Measurements from ENCODE around the gene NCKAP1. TPM values are rescaled to one million over a fixed set of nuclear protein-coding genes. Genes with fewer than 3 reads are reported as not detected.

Gene NCKAP1
- total RNA-seq, 1 experiment from 2014 or later, result 112 TPM

GRCh38 chr2:182914852-182915251 is 123.4 kb downstream of the NCKAP1 start:
- H3K23me2 ChIP-seq (ENCODE audit: insufficient read length, low read depth, low read length, poor library complexity, severe bottlenecking), result no peaks in the 10 kb centered on the region
- no peak overlapping the region for H3K18ac ChIP-seq (ENCODE audit: insufficient read length, low read depth, low read length)
- H2BK20ac ChIP-seq (ENCODE audit: low read depth, low read length, poor library complexity, severe bottlenecking), result no peak overlapping the region
- no peak overlapping the region for H2BK12ac ChIP-seq (ENCODE audit: insufficient read length, low read depth, low read length)
- no peak overlapping the region for H4K5ac ChIP-seq (ENCODE audit: insufficient read length, low read depth, low read length)
- no peak overlapping the region for H3K23ac ChIP-seq (ENCODE audit: insufficient read length, low read depth, low read length)
- H3K36me3 Mint-ChIP-seq (ENCODE audit: insufficient read depth in 1 of 3, low read depth in 3 of 3), result peaks cover 11 to 28% (median 22%) of the 10 kb centered on the region in 3 experiments; a peak in 6 of 7 replicates
- H3K9ac ChIP-seq (ENCODE audit: extremely low read depth, insufficient read length, low read length), result no peak overlapping the region
- no peaks in the 10 kb centered on the region for H3K9me3 ChIP-seq (ENCODE audit: control insufficient read depth, low read depth, low read length)
- WGBS (ENCODE audit: extremely low coverage, insufficient read length, low lambda C conversion rate), result no CpG with 5 or more reads among the region's 1 CpG
- no peak overlapping the region for H2AK5ac ChIP-seq (ENCODE audit: insufficient read length, low read length)
- no peaks in the 10 kb centered on the region for H3K79me2 ChIP-seq (ENCODE audit: insufficient read depth, low read length)
- H2BK120ac ChIP-seq (ENCODE audit: low read depth, low read length, poor library complexity, severe bottlenecking), result no peak overlapping the region
- H4K91ac ChIP-seq (ENCODE audit: insufficient read length, low read depth, low read length), result no peak overlapping the region
- DNase-seq, result no peak
- no peak overlapping the region for H4K8ac ChIP-seq (replicated peaks; ENCODE audit: insufficient read length, low read depth, low read length)
- H3K27ac ChIP-seq (ENCODE audit: insufficient read length, low read depth, low read length), result no peak overlapping the region
- no peaks in the 10 kb centered on the region for H3K27me3 Mint-ChIP-seq (ENCODE audit: low read depth)
- peaks cover 0 to 3% of the 10 kb centered on the region in 2 experiments; a peak in 1 of 4 replicates for H3K4me1 Mint-ChIP-seq
- no peak overlapping the region for H3K14ac ChIP-seq (ENCODE audit: insufficient read depth, low read length)
- no peak overlapping the region for H3K4me3 Mint-ChIP-seq
- H3K27me3 ChIP-seq (ENCODE audit: insufficient read depth, low read length), result no peaks in the 10 kb centered on the region
- H2BK15ac ChIP-seq (ENCODE audit: low read depth, low read length), result no peak overlapping the region
- H3K4me2 ChIP-seq (ENCODE audit: insufficient read depth, insufficient read length, low read length), result no peak overlapping the region
- no peak overlapping the region for H3K27ac Mint-ChIP-seq
- H3K79me1 ChIP-seq (ENCODE audit: insufficient read depth, low read depth, low read length, poor library complexity, severe bottlenecking), result no peaks in the 10 kb centered on the region
- no peaks in the 10 kb centered on the region for H3K4me1 ChIP-seq (ENCODE audit: insufficient read depth, low read length)
- no peak overlapping the region for H3T11ph ChIP-seq (ENCODE audit: low read length)
- H3K4ac ChIP-seq (ENCODE audit: low read depth, low read length), result no peak overlapping the region
- H3K56ac ChIP-seq (ENCODE audit: insufficient read length, low read depth, low read length), result no peak overlapping the region
- no peak for TF ChIP-seq CTCF (conservative IDR thresholded peaks at IDR 0.05)
- no peaks in the 10 kb centered on the region for H3K9me3 Mint-ChIP-seq
- H4K20me1 ChIP-seq (ENCODE audit: control insufficient read depth, insufficient read depth, insufficient read length), result no peaks in the 10 kb centered on the region
- no peak overlapping the region for H2BK5ac ChIP-seq (ENCODE audit: insufficient read length, low read length)
- no peak overlapping the region for H2AFZ ChIP-seq (ENCODE audit: low read length)

Measured in H9 (cell line).